GM12891 (cell line): ENCODE data around the gene TMEM190.
"Not testable (repeated sequence)": the region's sequence is repeated elsewhere in the genome, so short reads cannot be mapped to it uniquely, and the experiment has no call there.

Experiments used
- DNase-seq: peaks from one replicate; pipeline ENCODE4 v3.0.0; 2011; ENCODE audit warnings: low spot score; ENCODE audit not compliant: insufficient read length
- FAIRE-seq: peaks from 2 replicates; lab custom pipeline; 2011; peaks lifted over from hg19 to GRCh38; lab: Jason Lieb, UNC
- PAX5 ChIP-seq: IDR thresholded peaks from 2 replicates; pipeline ENCODE4 v1.6.1; 2011; ENCODE audit warnings: low read length, moderate library complexity, mild to moderate bottlenecking; ENCODE audit not compliant: insufficient read depth, severe bottlenecking
- POLR2A ChIP-seq: IDR thresholded peaks from 2 replicates; pipeline ENCODE4 v1.6.1; 2011; ENCODE audit warnings: low read depth, low read length, control low read depth
- POLR2AphosphoS5 ChIP-seq: IDR thresholded peaks from 2 replicates; pipeline ENCODE4 v1.6.1; 2011; ENCODE audit warnings: low read depth, low read length, control low read depth
- POU2F2 ChIP-seq: IDR thresholded peaks from 2 replicates; pipeline ENCODE4 v1.6.1; 2011; ENCODE audit warnings: low read depth, mild to moderate bottlenecking, control low read depth, low read length, moderate library complexity
- SPI1 ChIP-seq: IDR thresholded peaks from 2 replicates; pipeline ENCODE4 v1.6.1; 2011; ENCODE audit warnings: low read depth, low read length, control low read depth
- TAF1 ChIP-seq: IDR thresholded peaks from 2 replicates; pipeline ENCODE4 v1.6.1; 2011; ENCODE audit warnings: low read depth, low read length, control low read depth

Gene TMEM190

GRCh38 chr19:55419624-55420236, 43.1 kb downstream of the TMEM190 start:
- DNase-seq (no peak), FAIRE-seq (no peak)
- TF ChIP-seq SPI1 (no peak), PAX5 (no peak), POU2F2 (no peak), POLR2A (no peak)

DNA sequence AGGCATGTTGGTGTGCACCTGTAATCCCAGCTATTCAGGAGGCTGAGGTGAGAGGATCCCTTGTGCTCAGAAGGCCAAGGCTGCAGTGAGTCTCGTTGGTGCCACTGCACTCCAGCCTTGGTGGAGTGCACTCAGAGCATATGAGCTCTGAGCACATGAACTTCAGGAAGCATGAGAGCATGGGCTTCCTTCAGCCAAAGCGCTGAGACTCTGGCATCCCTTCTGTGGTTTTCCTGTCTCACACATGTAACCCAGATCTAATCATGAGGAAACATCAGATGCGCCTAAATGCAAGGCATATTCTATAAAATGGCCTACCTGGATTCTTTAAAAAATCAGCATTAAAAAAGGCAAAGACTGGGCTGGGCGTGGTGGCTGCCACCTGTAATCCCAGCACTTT, 44.7 kb downstream of the TMEM190 start:
- DNase-seq, FAIRE-seq: not testable (repeated sequence)

DNA sequence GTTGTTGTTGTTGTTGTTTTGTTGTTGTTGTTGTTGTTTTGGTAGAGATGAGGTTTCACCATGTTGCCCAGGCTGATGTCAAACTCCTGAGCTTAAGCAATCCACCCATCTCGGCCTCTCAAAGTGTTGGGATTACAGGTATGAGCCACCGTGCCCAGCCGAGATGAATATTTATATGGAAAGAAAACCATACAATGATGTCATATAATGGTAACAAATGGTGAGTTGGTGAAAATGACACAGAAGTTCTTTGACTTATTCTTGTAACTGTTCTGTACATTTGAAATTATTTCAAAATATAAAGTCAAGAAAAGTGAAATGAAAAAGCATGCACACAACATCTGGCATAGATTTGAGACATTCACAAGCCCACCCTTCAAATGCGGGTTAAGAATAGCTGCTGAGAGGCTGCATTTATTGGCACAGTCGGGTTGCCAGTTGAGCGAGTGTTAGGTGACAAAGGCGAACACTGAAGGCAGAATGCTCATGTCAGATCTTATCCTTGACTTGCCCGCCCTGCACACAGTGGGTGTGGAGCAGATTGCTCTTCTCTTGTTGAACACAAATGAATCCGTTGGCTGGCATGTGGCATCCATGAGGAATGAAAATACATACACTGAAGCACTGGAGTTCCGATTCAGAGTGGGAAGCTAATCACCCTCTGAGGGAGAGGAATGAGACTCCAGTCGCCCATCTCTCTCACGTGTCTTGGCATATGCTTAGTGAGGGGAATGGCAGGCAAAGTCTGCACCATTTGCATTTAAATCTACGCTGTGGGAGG, 46.8 kb downstream of the TMEM190 start:
- DNase-seq = no peak
- FAIRE-seq = no peak

DNA sequence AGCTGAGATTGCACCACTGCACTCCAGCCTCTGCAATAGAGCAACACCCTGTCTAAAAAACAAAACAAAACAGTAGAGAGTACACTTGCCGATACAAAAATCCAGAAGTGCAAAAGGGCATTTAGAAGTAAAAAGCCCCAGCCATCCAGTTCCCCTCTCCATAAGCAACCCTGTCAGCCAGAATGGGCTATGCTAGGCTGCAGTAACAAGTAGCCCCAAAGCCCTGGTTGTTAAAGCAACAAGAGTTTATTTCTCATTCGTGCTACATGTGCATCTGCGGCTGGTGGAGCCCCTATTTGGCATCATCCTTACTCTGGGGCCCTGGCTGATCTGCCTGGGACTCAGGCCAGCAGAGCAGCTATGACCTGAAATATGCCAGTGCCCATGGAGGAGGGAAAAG, 47.9 kb downstream of the TMEM190 start:
- DNase-seq (no peak), FAIRE-seq (no peak)
- TF ChIP-seq POLR2AphosphoS5 (no peak), POU2F2 (no peak), POLR2A (no peak), PAX5 (no peak), TAF1 (no peak), SPI1 (no peak)

More for the DNA sequence above, 46.8 kb downstream of the TMEM190 start:
- TF ChIP-seq PAX5 = no peak
- no peak for TF ChIP-seq POLR2A
- TF ChIP-seq SPI1 = no peak
- TF ChIP-seq POLR2AphosphoS5 = no peak
- TF ChIP-seq TAF1 = no peak
- no peak for TF ChIP-seq POU2F2

GRCh38 chr19:55426042-55426441, 49.4 kb downstream of the TMEM190 start:
- DNase-seq = no peak
- FAIRE-seq = no peak
- TF ChIP-seq POU2F2 (no peak), TAF1 (no peak), POLR2A (no peak), POLR2AphosphoS5 (no peak), SPI1 (no peak), PAX5 (no peak)
